Smooth muscle cell (in vitro differentiated cells): ENCODE measurements around the gene LRRC4C. TPM values are rescaled to one million over a fixed set of nuclear protein-coding genes. Genes with fewer than 3 reads are reported as not detected.

Experiments used
- DNase-seq: peaks from one replicate; lab custom pipeline; 2025; ENCODE audit not compliant: unreplicated experiment; lab: John Stamatoyannopoulos, UW
- H2AFZ ChIP-seq: fragments of 200-600 bp; sonication (generic); 2 replicates; pipeline ENCODE4 v1.6.0; 2016; ENCODE audit warnings: antibody characterized with exemption, low read depth, mild to moderate bottlenecking
- H3F3A ChIP-seq: fragments of 200-600 bp; sonication (generic); 2 replicates; pipeline ENCODE4 v1.6.0; 2017; ENCODE audit warnings: antibody characterized with exemption, low read depth
- H3K27ac ChIP-seq: fragments of 200-600 bp; sonication (generic); 2 replicates; pipeline ENCODE4 v1.5.1; 2016; ENCODE audit warnings: low read depth, mild to moderate bottlenecking
- H3K27me3 ChIP-seq: fragments of 200-600 bp; sonication (generic); 2 replicates; pipeline ENCODE4 v1.6.1; 2016; ENCODE audit warnings: low read depth, mild to moderate bottlenecking
- H3K36me3 ChIP-seq: fragments of 200-600 bp; sonication (generic); 2 replicates; pipeline ENCODE4 v1.5.1; 2016; ENCODE audit warnings: low read depth
- H3K4me1 ChIP-seq: fragments of 200-600 bp; sonication (generic); 2 replicates; pipeline ENCODE4 v1.5.1; 2016; ENCODE audit warnings: low read depth
- H3K4me2 ChIP-seq: fragments of 200-600 bp; sonication (generic); 2 replicates; pipeline ENCODE4 v1.6.0; 2016; ENCODE audit warnings: mild to moderate bottlenecking
- H3K4me3 ChIP-seq: fragments of 200-600 bp; sonication (generic); 2 replicates; pipeline ENCODE4 v1.5.1; 2016; ENCODE audit warnings: mild to moderate bottlenecking
- H3K79me2 ChIP-seq: fragments of 200-600 bp; sonication (generic); 2 replicates; pipeline ENCODE4 v1.6.0; 2016; ENCODE audit warnings: low read depth, mild to moderate bottlenecking
- H3K9ac ChIP-seq: fragments of 200-600 bp; sonication (generic); 2 replicates; pipeline ENCODE4 v1.6.0; 2016; ENCODE audit warnings: low read depth
- H3K9me3 ChIP-seq: fragments of 200-600 bp; sonication (generic); replicated peaks from 2 replicates; pipeline ENCODE4 v1.5.1; 2016; ENCODE audit warnings: low read depth
- H4K20me1 ChIP-seq: fragments of 200-600 bp; sonication (generic); 2 replicates; pipeline ENCODE4 v1.6.0; 2016; ENCODE audit warnings: low read depth
- WGBS: methylation state at CpG from one replicate; pipeline ENCODE4 v1.1.7; 2016; ENCODE audit warnings: low lambda C conversion rate; 5-methylcytosine and 5-hydroxymethylcytosine counted together
- polyA plus RNA-seq: library from polyadenylated mRNA; unstranded; fragments of >200 nt; fragmentation: Nextera tagmentation; extraction: Ambion mirVana; gene quantifications from 2 replicates; pipeline ENCODE4 v1.2.1, GENCODE V29; 2016
- total RNA-seq: library from RNA; depleted of rRNA; stranded (reverse); fragments of >200 nt; gene quantifications from 2 replicates; pipeline ENCODE4 v1.2.3, GENCODE V29; 2014
- TF ChIP-seq, protein P1 (sequence below): fragments of 200-600 bp; sonication (generic); IDR thresholded peaks from 2 replicates; pipeline ENCODE4 v1.5.1; 2017; ENCODE audit warnings: borderline replicate concordance, mild to moderate bottlenecking, antibody characterized with exemption; ENCODE audit not compliant: insufficient read depth, poor library complexity, severe bottlenecking

Gene LRRC4C
- total and polyA plus RNA-seq, 2 experiments from 2014 or later, result 7.3 to 10.1 TPM

DNA sequence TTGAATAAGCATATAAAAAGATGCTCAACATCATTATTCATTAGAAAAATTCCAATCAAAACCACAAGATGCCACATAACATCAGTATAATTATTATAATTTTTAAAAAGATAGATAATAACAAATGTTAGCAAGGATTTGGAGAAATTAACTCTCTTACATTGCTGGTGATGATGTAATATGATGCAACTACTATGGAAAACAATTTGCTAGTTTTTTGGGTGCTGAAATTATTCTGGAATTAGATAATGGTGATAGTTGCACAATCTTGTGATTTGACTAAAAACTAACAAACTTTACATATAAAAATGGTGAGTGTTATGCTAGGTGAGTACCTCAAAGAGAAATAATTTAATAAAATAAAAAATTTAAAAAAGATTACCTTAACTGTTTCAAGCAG is 412.2 kb downstream of the LRRC4C start:
- Histone ChIP-seq H3K27ac (no peak overlapping the region), H3F3A (no peaks in the 10 kb centered on the region), H3K79me2 (no peaks in the 10 kb centered on the region), H4K20me1 (no peaks in the 10 kb centered on the region), H3K9me3 (no peaks in the 10 kb centered on the region), H3K36me3 (no peaks in the 10 kb centered on the region), H3K4me2 (no peak overlapping the region), H3K4me3 (no peak overlapping the region), H3K9ac (no peak overlapping the region), H3K27me3 (no peaks in the 10 kb centered on the region), H2AFZ (no peak overlapping the region), H3K4me1 (no peaks in the 10 kb centered on the region)
- no peak for DNase-seq
- TF ChIP-seq, protein P1, sequence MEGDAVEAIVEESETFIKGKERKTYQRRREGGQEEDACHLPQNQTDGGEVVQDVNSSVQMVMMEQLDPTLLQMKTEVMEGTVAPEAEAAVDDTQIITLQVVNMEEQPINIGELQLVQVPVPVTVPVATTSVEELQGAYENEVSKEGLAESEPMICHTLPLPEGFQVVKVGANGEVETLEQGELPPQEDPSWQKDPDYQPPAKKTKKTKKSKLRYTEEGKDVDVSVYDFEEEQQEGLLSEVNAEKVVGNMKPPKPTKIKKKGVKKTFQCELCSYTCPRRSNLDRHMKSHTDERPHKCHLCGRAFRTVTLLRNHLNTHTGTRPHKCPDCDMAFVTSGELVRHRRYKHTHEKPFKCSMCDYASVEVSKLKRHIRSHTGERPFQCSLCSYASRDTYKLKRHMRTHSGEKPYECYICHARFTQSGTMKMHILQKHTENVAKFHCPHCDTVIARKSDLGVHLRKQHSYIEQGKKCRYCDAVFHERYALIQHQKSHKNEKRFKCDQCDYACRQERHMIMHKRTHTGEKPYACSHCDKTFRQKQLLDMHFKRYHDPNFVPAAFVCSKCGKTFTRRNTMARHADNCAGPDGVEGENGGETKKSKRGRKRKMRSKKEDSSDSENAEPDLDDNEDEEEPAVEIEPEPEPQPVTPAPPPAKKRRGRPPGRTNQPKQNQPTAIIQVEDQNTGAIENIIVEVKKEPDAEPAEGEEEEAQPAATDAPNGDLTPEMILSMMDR, result no peak

DNA sequence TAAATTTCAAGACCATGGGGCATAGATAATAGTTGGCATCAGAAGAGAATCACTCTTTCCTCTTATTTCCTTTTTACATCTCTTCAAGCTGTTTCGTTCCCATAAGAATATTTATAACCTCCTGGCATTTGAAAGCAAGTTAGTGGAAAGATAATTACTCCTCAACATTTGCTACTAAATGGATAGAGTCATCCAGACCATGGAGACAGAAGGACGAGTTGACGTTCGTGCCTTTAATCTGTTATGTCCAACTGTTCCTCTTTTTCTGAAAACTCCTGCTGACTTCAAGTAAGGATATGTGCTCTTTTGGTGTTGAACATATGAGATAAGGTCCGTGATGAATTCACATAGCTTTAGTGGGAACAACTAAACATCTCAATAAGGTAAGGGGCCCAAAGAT is 414.2 kb downstream of the LRRC4C start:
- no peak overlapping the region for H3K9ac ChIP-seq
- no peak for DNase-seq
- no peak overlapping the region for H3K4me3 ChIP-seq
- no peaks in the 10 kb centered on the region for H3K4me1 ChIP-seq
- H3K79me2 ChIP-seq, result no peaks in the 10 kb centered on the region
- H4K20me1 ChIP-seq, result no peaks in the 10 kb centered on the region
- WGBS, result 86% methylated on average over 5 of the region's 5 CpGs
- TF ChIP-seq, protein P1, result no peak
- no peaks in the 10 kb centered on the region for H3K27me3 ChIP-seq
- no peaks in the 10 kb centered on the region for H3K36me3 ChIP-seq
- no peak overlapping the region for H2AFZ ChIP-seq
- H3K9me3 ChIP-seq, result no peaks in the 10 kb centered on the region
- H3K27ac ChIP-seq, result no peak overlapping the region
- H3F3A ChIP-seq, result no peaks in the 10 kb centered on the region
- H3K4me2 ChIP-seq, result no peak overlapping the region

DNA sequence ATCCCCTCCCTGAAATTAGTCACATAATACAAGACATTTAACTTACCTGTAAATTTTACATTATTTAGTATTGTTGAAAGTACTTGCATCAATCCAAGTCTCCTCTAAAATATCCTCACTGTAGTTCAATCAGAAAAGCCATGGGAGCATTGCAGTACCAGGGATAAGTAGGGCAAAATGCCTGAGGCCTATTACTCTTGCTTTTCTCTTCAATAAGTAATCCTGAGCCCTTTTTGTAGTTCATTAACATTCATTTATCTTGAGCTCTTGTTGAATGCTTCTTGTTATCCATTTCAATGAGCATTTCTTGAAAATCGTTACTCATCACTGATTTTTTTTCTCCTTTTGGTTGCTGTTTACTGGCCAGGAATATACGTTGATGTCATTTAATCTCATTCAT is 414.7 kb downstream of the LRRC4C start:
- Histone ChIP-seq H3K27me3 (no peaks in the 10 kb centered on the region), H3K4me2 (no peak overlapping the region), H3K9me3 (no peaks in the 10 kb centered on the region), H3K27ac (no peak overlapping the region), H2AFZ (no peak overlapping the region), H3K36me3 (no peaks in the 10 kb centered on the region), H3K4me1 (no peaks in the 10 kb centered on the region), H3K79me2 (no peaks in the 10 kb centered on the region), H3K4me3 (no peak overlapping the region), H4K20me1 (no peaks in the 10 kb centered on the region), H3K9ac (no peak overlapping the region), H3F3A (no peaks in the 10 kb centered on the region)
- 70% methylated on average over 2 of the region's 2 CpGs for WGBS
- DNase-seq, result no peak
- TF ChIP-seq, protein P1, result no peak

DNA sequence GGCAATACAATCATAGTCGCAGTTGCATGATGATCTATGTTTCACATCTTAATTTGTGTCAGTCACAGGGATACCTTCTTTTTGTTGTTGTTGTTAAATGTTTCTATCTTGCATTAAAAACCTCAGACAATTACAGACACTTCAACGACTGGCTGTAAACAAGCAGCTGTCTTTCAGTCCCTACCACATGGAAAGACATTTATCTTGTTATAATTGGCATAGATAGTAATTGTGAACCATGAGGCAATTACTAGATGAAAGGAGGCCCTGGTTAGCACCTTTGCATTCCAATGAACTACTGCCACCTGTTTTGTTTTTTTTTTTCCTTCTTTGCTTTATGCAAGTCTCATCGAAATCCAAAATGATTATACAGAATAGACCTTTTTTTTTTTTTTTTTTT is 416.8 kb downstream of the LRRC4C start:
- no peaks in the 10 kb centered on the region for H3K36me3 ChIP-seq
- no peak overlapping the region for H3K4me2 ChIP-seq
- 84% methylated on average over 3 of the region's 3 CpGs for WGBS
- no peak overlapping the region for H3K27ac ChIP-seq
- no peak overlapping the region for H2AFZ ChIP-seq
- no peaks in the 10 kb centered on the region for H3K79me2 ChIP-seq
- H3K27me3 ChIP-seq, result no peaks in the 10 kb centered on the region
- TF ChIP-seq, protein P1, result no peak
- H3K9ac ChIP-seq, result no peak overlapping the region
- no peaks in the 10 kb centered on the region for H3K4me1 ChIP-seq
- H4K20me1 ChIP-seq, result no peaks in the 10 kb centered on the region
- no peaks in the 10 kb centered on the region for H3K9me3 ChIP-seq
- H3F3A ChIP-seq, result no peaks in the 10 kb centered on the region
- no peak overlapping the region for H3K4me3 ChIP-seq
- DNase-seq, result no peak
